Spleen (tissue), 11 donors: ENCODE data around the gene DENND1C. TPM values are rescaled to one million over a fixed set of nuclear protein-coding genes. Genes with fewer than 3 reads are reported as not detected.

ENCODE experiments used
- DNase-seq: peaks from one replicate; pipeline ENCODE4 v3.0.0-alpha.2; 2020
- H3K27ac ChIP-seq, 8 donors: fragments of 200-600 bp; sonication (generic) in 7 of 8; 1 replicate in 4 of 8; 2 replicates in 4 of 8; pipeline versions ENCODE4 v1.5.0 to v1.8.0; 2016 to 2021; ENCODE audit warnings: inconsistent platforms in 4 of 8, mild to moderate bottlenecking in 4 of 8, moderate library complexity in 1 of 8
- H3K27me3 ChIP-seq, 7 donors: fragments of 200-600 bp; sonication (generic) in 6 of 7; replicated peaks in 1 of 7; 1 replicate in 4 of 7; 2 replicates in 3 of 7; pipeline versions ENCODE4 v1.5.0 to v1.8.0; 2016 to 2021; ENCODE audit warnings: inconsistent platforms in 3 of 7, mild to moderate bottlenecking in 1 of 7
- H3K36me3 ChIP-seq, 6 donors: fragments of 200-600 bp; sonication (generic) in 5 of 6; 1 replicate in 4 of 6; 2 replicates in 2 of 6; pipeline versions ENCODE4 v1.5.0 to v1.8.0; 2016 to 2021; ENCODE audit warnings: inconsistent platforms in 2 of 6
- H3K4me1 ChIP-seq, 6 donors: fragments of 200-600 bp; sonication (generic) in 5 of 6; 1 replicate in 3 of 6; 2 replicates in 3 of 6; pipeline versions ENCODE4 v1.5.0 to v1.8.0; 2016 to 2021; ENCODE audit warnings: inconsistent platforms in 3 of 6
- H3K4me3 ChIP-seq, 8 donors: fragments of 200-600 bp; sonication (generic) in 7 of 8; 1 replicate in 4 of 8; 2 replicates in 4 of 8; pipeline versions ENCODE4 v1.5.0 to v1.8.0; 2016 to 2021; ENCODE audit warnings: inconsistent platforms in 4 of 8, mild to moderate bottlenecking in 4 of 8, moderate library complexity in 2 of 8
- H3K9me3 ChIP-seq, 8 donors: fragments of 200-600 bp; sonication (generic) in 7 of 8; 1 replicate in 4 of 8; 2 replicates in 4 of 8; pipeline versions ENCODE4 v1.5.0 to v1.8.0; 2016 to 2021; ENCODE audit warnings: inconsistent platforms in 4 of 8
- CTCF ChIP-seq, 11 experiments: fragments of 200-600 bp in 7 of 11; fragments of 450-650 bp in 4 of 11; sonication (generic) in 4 of 11; IDR thresholded peaks in 8 of 11; conservative IDR thresholded peaks in 3 of 11; 1 replicate in 7 of 11; 2 replicates in 4 of 11; pipeline versions ENCODE4 v1.4.0 to v1.8.0; 2016 to 2021; ENCODE audit warnings: antibody characterized with exemption in 11 of 11, inconsistent platforms in 4 of 11, mild to moderate bottlenecking in 1 of 11
- POLR2A ChIP-seq, 3 donors: fragments of 450-650 bp; IDR thresholded peaks; one replicate each; pipeline ENCODE4 v1.5.1; 2017; ENCODE audit warnings: antibody characterized with exemption in 3 of 3, mild to moderate bottlenecking in 1 of 3
- POLR2AphosphoS5 ChIP-seq, 3 donors: sonication (generic); formaldehyde crosslinking; IDR thresholded peaks; one replicate each; pipeline ENCODE4 v1.5.1; 2017; ENCODE audit warnings: antibody characterized with exemption in 3 of 3
- WGBS, 5 donors: extraction: QIAGEN DNeasy Blood & Tissue Kit in 3 of 5; methylation state at CpG; one replicate each; pipeline versions ENCODE4 v1.1.5 to v1.1.7; 2013 to 2018; 5-methylcytosine and 5-hydroxymethylcytosine counted together
- intact Hi-C: fragments of 100-400 bp; cut with DNase I; formaldehyde crosslinking; loops from one replicate; pipeline ENCODE4 v1.15.0; 2023; ENCODE audit warnings: low total_unique reads
- polyA plus RNA-seq, 3 donors: library from polyadenylated mRNA; stranded (reverse); fragments of 200-250 nt; gene quantifications; one replicate each; pipeline ENCODE4 v1.2.1, GENCODE V29; 2013
- total RNA-seq, 7 donors: library from RNA; depleted of rRNA in 3 of 7; stranded (reverse); fragments of >200 nt in 3 of 7; fragmentation: NEBNext Ultra II Directional in 4 of 7; extraction: Animal tissue kit (Norgen Biotek cat#: 25700) in 4 of 7; gene quantifications; one replicate each; pipeline versions ENCODE4 v1.1.0 to v1.2.1, GENCODE V29; 2016 to 2021
- donor health status: healthy with polysubstance abuse.
- donor health status: DM: no; HTN: no; CAD: no; lungs with moderate emphysema.
- donor health status: DM: no; HTN: no; CAD: no.
- donor health status: Bipolar disorder and iron deficiency.
- donor health status: healthy.
- donor health status: DM: no; HTN: no; CAD: no.
- donor health status: DM: yes; HTN: yes; CAD: no.

DENND1C gene
- total and polyA plus RNA-seq, 10 donors, result 36.8 to 70.9 (median 61.1) TPM

GRCh38 chr19:6516018-6516658 is 34.6 kb upstream of the DENND1C start:
- H3K36me3 ChIP-seq, result no peaks in the 10 kb centered on the region

GRCh38 chr19:6514926-6515544 is 33.4 kb upstream of the DENND1C start:
- 72 to 88% (median 84%) methylated on average over 12 to 15 of the region's 15 CpGs for WGBS, 5 donors
- peak overlapping the region in 3 of 8 donors; percentile 21 to 89 (median 87) for H3K27ac ChIP-seq
- TF ChIP-seq POLR2A (IDR thresholded peaks at IDR 0.05), result no peak
- TF ChIP-seq POLR2AphosphoS5 (IDR thresholded peaks at IDR 0.05), result no peak
- TF ChIP-seq CTCF (IDR thresholded peaks at IDR 0.05 in 8 of 11, conservative IDR thresholded peaks at IDR 0.05 in 3 of 11), result no peak
- DNase-seq, result no peak
- intact Hi-C loops, result loop anchor here (5.0 to 10.0 kb wide), 2 partner anchors 230 to 347 kb away; no protein-coding TSS in a partner anchor
- no peaks in the 10 kb centered on the region for H3K36me3 ChIP-seq
- no peaks in the 10 kb centered on the region for H3K27me3 ChIP-seq
- no peak overlapping the region for H3K4me3 ChIP-seq
- no peaks in the 10 kb centered on the region for H3K9me3 ChIP-seq
- peaks cover 16 to 63% (median 33%) of the 10 kb centered on the region in 6 donors for H3K4me1 ChIP-seq

More at GRCh38 chr19:6516018-6516658, 34.6 kb upstream of the DENND1C start:
- DNase-seq, result peak; percentile 96
- Histone ChIP-seq H3K4me3 (peak overlapping the region; percentile 55 to 86 (median 65)), H3K9me3 (no peaks in the 10 kb centered on the region), H3K4me1 (peaks cover 16 to 58% (median 33%) of the 10 kb centered on the region in 6 donors), H3K27ac (peak overlapping the region; percentile 73 to 92 (median 87)), H3K27me3 (no peaks in the 10 kb centered on the region)
- TF ChIP-seq CTCF (IDR thresholded peaks at IDR 0.05 in 8 of 11, conservative IDR thresholded peaks at IDR 0.05 in 3 of 11) (peak in 1 of 11 experiments; percentile 5), POLR2A (IDR thresholded peaks at IDR 0.05) (peak in 1 of 3 donors; percentile 46), POLR2AphosphoS5 (IDR thresholded peaks at IDR 0.05) (peak in 2 of 3 donors; percentile 32 to 75)
- 0 to 2% (median 1%) methylated on average over 24 to 26 of the region's 26 CpGs for WGBS, 5 donors
- intact Hi-C loops, result loop anchor here (5.0 to 10.0 kb wide), 2 partner anchors 229 to 346 kb away; no protein-coding TSS in a partner anchor

GRCh38 chr19:6514089-6514488 is 32.5 kb upstream of the DENND1C start:
- no peaks in the 10 kb centered on the region for H3K27me3 ChIP-seq
- H3K9me3 ChIP-seq, result no peaks in the 10 kb centered on the region
- H3K4me3 ChIP-seq, result no peak overlapping the region
- 65 to 79% (median 75%) methylated on average over 9 of the region's 9 CpGs for WGBS, 5 donors
- DNase-seq, result no peak
- TF ChIP-seq POLR2AphosphoS5 (IDR thresholded peaks at IDR 0.05) (no peak), POLR2A (IDR thresholded peaks at IDR 0.05) (no peak), CTCF (IDR thresholded peaks at IDR 0.05 in 8 of 11, conservative IDR thresholded peaks at IDR 0.05 in 3 of 11) (no peak)
- intact Hi-C loops, result loop anchor here (10.0 kb wide), 1 partner anchor 231 kb away; no protein-coding TSS in a partner anchor
- H3K4me1 ChIP-seq, result peaks cover 16 to 57% (median 29%) of the 10 kb centered on the region in 6 donors
- no peaks in the 10 kb centered on the region for H3K36me3 ChIP-seq
- no peak overlapping the region for H3K27ac ChIP-seq

GRCh38 chr19:6510618-6511017 is 29.0 kb upstream of the DENND1C start:
- H3K27me3 ChIP-seq, result no peaks in the 10 kb centered on the region
- 53 to 90% (median 78%) methylated on average over 7 of the region's 7 CpGs for WGBS, 5 donors
- intact Hi-C loops, result loop anchor here (10.0 kb wide), 1 partner anchor 234 kb away; no protein-coding TSS in a partner anchor
- no peak overlapping the region for H3K4me3 ChIP-seq
- no peak for DNase-seq
- no peaks in the 10 kb centered on the region for H3K36me3 ChIP-seq
- peak overlapping the region in 7 of 8 donors; percentile 67 to 89 (median 82) for H3K27ac ChIP-seq
- TF ChIP-seq POLR2AphosphoS5 (IDR thresholded peaks at IDR 0.05), result no peak
- no peak for TF ChIP-seq CTCF (IDR thresholded peaks at IDR 0.05 in 8 of 11, conservative IDR thresholded peaks at IDR 0.05 in 3 of 11)
- no peak for TF ChIP-seq POLR2A (IDR thresholded peaks at IDR 0.05)
- peaks cover 0 to 28% (median 0%) of the 10 kb centered on the region in 6 donors for H3K4me1 ChIP-seq
- no peaks in the 10 kb centered on the region for H3K9me3 ChIP-seq
